ENCODE results near the gene SLC8A1. TPM values are rescaled to one million over a fixed set of nuclear protein-coding genes. Genes with fewer than 3 reads are reported as not detected.

SLC8A1 gene
- total RNA-seq, 1 experiment from 2014 or later = not detected

DNA sequence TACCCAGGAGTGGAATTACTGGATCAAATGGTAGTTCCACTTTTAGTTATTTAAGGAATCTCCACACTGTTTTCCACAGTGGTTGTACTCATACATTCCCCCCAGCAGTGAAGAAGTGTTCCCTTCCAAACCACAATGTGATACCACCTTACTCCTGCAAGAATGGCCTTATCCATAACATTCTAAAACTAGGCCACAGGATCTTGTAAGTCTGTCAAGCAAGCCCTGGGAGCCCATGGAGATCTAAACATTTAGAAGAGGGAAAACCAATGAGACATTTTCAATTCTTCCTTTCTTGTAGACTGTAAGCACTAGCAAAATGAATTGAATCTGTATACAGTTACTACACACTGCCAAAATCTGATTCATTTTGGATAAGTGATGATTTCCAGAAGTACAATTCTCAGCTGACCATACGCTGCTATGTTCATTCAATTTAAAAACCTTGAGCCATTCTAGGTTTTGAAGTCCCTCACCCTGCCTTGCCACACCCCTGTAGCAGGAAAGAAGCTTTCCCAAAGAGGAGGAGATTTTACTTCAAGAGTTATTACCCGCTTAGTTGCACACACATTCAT lies 149.1 kb downstream of the SLC8A1 start:
- TF ChIP-seq, protein P1, sequence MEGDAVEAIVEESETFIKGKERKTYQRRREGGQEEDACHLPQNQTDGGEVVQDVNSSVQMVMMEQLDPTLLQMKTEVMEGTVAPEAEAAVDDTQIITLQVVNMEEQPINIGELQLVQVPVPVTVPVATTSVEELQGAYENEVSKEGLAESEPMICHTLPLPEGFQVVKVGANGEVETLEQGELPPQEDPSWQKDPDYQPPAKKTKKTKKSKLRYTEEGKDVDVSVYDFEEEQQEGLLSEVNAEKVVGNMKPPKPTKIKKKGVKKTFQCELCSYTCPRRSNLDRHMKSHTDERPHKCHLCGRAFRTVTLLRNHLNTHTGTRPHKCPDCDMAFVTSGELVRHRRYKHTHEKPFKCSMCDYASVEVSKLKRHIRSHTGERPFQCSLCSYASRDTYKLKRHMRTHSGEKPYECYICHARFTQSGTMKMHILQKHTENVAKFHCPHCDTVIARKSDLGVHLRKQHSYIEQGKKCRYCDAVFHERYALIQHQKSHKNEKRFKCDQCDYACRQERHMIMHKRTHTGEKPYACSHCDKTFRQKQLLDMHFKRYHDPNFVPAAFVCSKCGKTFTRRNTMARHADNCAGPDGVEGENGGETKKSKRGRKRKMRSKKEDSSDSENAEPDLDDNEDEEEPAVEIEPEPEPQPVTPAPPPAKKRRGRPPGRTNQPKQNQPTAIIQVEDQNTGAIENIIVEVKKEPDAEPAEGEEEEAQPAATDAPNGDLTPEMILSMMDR (conservative IDR thresholded peaks at IDR 0.05; ENCODE audit: low read depth, low read length) = no peak
- no peak for TF ChIP-seq EZH2 (IDR thresholded peaks at IDR 0.05; ENCODE audit: borderline replicate concordance, low read depth, low read length, poor library complexity, severe bottlenecking)
- POLR2A ChIA-PET (ENCODE audit: low non-redundant PET) = no interaction called here
- DNase-seq (ENCODE audit: low spot score) = no peak

DNA sequence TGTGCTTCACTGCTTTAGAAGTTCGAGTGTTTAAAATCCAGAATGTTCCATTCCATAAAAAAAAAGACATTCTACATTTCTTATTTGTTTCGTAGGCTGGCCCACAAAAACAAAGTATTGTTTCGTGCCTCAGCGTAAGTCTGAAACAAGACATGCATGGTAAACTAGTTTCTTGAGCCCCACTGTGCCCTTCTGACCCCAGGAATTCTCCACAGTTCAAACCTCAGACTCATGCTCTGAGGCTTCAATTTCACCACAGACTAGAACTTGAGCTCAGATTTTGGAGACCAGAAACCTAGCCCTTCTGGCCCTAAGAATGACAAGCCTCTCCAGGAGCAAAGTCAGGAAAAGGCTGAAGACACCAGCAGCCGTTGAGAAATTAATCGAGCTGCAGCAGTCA lies 151.5 kb downstream of the SLC8A1 start:
- Histone ChIP-seq H3K4me3 (ENCODE audit: low read depth, low read length, poor library complexity, severe bottlenecking) (no peak overlapping the region), H3K9me3 (ENCODE audit: low read depth, low read length, poor library complexity, severe bottlenecking) (no peaks in the 10 kb centered on the region), H3K27me3 (replicated peaks; ENCODE audit: insufficient read depth, low read depth, low read length, poor library complexity) (peaks cover 11% of the 10 kb centered on the region), H3K36me3 (ENCODE audit: insufficient read depth, low read length, poor library complexity, severe bottlenecking) (no peaks in the 10 kb centered on the region), H3K27ac (ENCODE audit: low read depth, low read length, poor library complexity, severe bottlenecking) (no peak overlapping the region), H3K4me1 (ENCODE audit: insufficient read depth, low read length, poor library complexity, severe bottlenecking) (no peaks in the 10 kb centered on the region)
- DNase-seq (ENCODE audit: low spot score) = no peak
- intact Hi-C loops (cut with micrococcal nuclease; ENCODE audit: unreplicated experiment) = no loop called here
- POLR2A ChIA-PET (ENCODE audit: low non-redundant PET) = no interaction called here
- CTCF ChIA-PET = no interaction called here
- TF ChIP-seq EZH2 (IDR thresholded peaks at IDR 0.05; ENCODE audit: borderline replicate concordance, low read depth, low read length, poor library complexity, severe bottlenecking) = no peak
- TF ChIP-seq, protein P1 (conservative IDR thresholded peaks at IDR 0.05; ENCODE audit: low read depth, low read length) = no peak
- no TSS peak for BruUV-seq (replicated peaks)

More for the DNA sequence above, 149.1 kb downstream of the SLC8A1 start:
- CTCF ChIA-PET = interaction anchor here (0.5 kb wide), 1 partner anchor 59 kb away, joined by 6 read pairs; no protein-coding TSS in a partner anchor
- Histone ChIP-seq H3K4me3 (ENCODE audit: low read depth, low read length, poor library complexity, severe bottlenecking) (no peak overlapping the region), H3K9me3 (ENCODE audit: low read depth, low read length, poor library complexity, severe bottlenecking) (no peaks in the 10 kb centered on the region), H3K27me3 (replicated peaks; ENCODE audit: insufficient read depth, low read depth, low read length, poor library complexity) (peaks cover 3% of the 10 kb centered on the region), H3K36me3 (ENCODE audit: insufficient read depth, low read length, poor library complexity, severe bottlenecking) (no peaks in the 10 kb centered on the region), H3K27ac (ENCODE audit: low read depth, low read length, poor library complexity, severe bottlenecking) (no peak overlapping the region), H3K4me1 (ENCODE audit: insufficient read depth, low read length, poor library complexity, severe bottlenecking) (no peaks in the 10 kb centered on the region)
- intact Hi-C loops (cut with micrococcal nuclease; ENCODE audit: unreplicated experiment) = no loop called here
- BruUV-seq (replicated peaks) = no TSS peak

DNA sequence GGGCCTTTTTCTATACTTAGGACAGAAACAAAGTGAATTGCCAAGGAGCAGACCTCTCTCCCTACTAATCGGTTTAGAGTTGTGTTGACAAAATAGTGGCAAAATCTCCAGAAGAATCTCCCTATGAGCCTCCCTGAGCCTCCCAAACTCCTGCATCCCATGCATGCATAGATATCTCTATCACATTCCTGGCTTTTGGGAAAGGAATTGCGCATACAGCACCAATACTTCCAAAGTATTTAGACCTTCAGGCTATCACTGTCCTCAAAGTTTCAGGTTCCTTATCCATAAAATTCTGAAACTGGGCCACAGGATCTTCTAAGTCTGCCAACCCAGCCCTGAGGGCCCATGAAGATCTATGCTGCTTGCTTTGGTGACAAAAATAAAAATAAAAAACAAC lies 152.1 kb downstream of the SLC8A1 start:
- no peaks in the 10 kb centered on the region for H3K36me3 ChIP-seq (ENCODE audit: insufficient read depth, low read length, poor library complexity, severe bottlenecking)
- POLR2A ChIA-PET (ENCODE audit: low non-redundant PET) = no interaction called here
- no peak overlapping the region for H3K4me3 ChIP-seq (ENCODE audit: low read depth, low read length, poor library complexity, severe bottlenecking)
- no peak for DNase-seq (ENCODE audit: low spot score)
- H3K9me3 ChIP-seq (ENCODE audit: low read depth, low read length, poor library complexity, severe bottlenecking) = no peaks in the 10 kb centered on the region
- no peak overlapping the region for H3K27ac ChIP-seq (ENCODE audit: low read depth, low read length, poor library complexity, severe bottlenecking)
- TF ChIP-seq EZH2 (IDR thresholded peaks at IDR 0.05; ENCODE audit: borderline replicate concordance, low read depth, low read length, poor library complexity, severe bottlenecking) = no peak
- TF ChIP-seq, protein P1 (conservative IDR thresholded peaks at IDR 0.05; ENCODE audit: low read depth, low read length) = no peak
- H3K4me1 ChIP-seq (ENCODE audit: insufficient read depth, low read length, poor library complexity, severe bottlenecking) = no peaks in the 10 kb centered on the region
- H3K27me3 ChIP-seq (replicated peaks; ENCODE audit: insufficient read depth, low read depth, low read length, poor library complexity) = peaks cover 11% of the 10 kb centered on the region
- intact Hi-C loops (cut with micrococcal nuclease; ENCODE audit: unreplicated experiment) = no loop called here
- BruUV-seq (replicated peaks) = no TSS peak
- CTCF ChIA-PET = no interaction called here
